H1 (cell line): ENCODE results near the gene ASTN2. TPM values are rescaled to one million over a fixed set of nuclear protein-coding genes. Genes with fewer than 3 reads are reported as not detected.
A peak's percentile ranks its signal among the peaks of the same experiment; 100 is the strongest.

Experiments
- CTCF ChIA-PET: fragments of 300-600 bp; sonication (Branson Sonifier 250); formaldehyde crosslinking; loops from one replicate; lab custom pipeline; 2021; ENCODE audit not compliant: partially characterized antibody; lab: Charles Lee
- POLR2A ChIA-PET: fragments of 300-600 bp; sonication (Branson Sonifier 250); formaldehyde crosslinking; loops from one replicate; lab custom pipeline; 2021; ENCODE audit warnings: inconsistent platforms; ENCODE audit not compliant: partially characterized antibody; lab: Charles Lee
- DNase-seq, 2 experiments: peaks; one replicate each; pipeline versions ENCODE4 v3.0.0 to v3.0.0-alpha.2; 2010 to 2022; ENCODE audit warnings: low spot score in 2 of 2, low read depth in 1 of 2, mixed read lengths in 1 of 2
- FAIRE-seq: peaks from 2 replicates; lab custom pipeline; 2011; peaks lifted over from hg19 to GRCh38; lab: Jason Lieb, UNC
- H2AFZ ChIP-seq: 2 replicates; pipeline ENCODE4 v1.8.1; 2012; ENCODE audit warnings: low read length, inconsistent platforms
- H2AK5ac ChIP-seq: 2 replicates; pipeline ENCODE4 v1.6.1; 2013; ENCODE audit warnings: low read depth, low read length
- H2BK120ac ChIP-seq: replicated peaks from 2 replicates; pipeline ENCODE3; 2013; ENCODE audit warnings: low read depth, low read length, inconsistent platforms
- H2BK12ac ChIP-seq: 2 replicates; pipeline ENCODE4 v1.6.1; 2013; ENCODE audit warnings: low read depth, low read length
- H2BK15ac ChIP-seq: 2 replicates; pipeline ENCODE4 v1.6.1; 2013; ENCODE audit warnings: low read length
- H2BK20ac ChIP-seq: 2 replicates; pipeline ENCODE4 v1.6.1; 2013; ENCODE audit warnings: low read length
- H2BK5ac ChIP-seq: 2 replicates; pipeline ENCODE4 v1.6.1; 2013; ENCODE audit warnings: low read depth, low read length
- H3K14ac ChIP-seq: 2 replicates; pipeline ENCODE4 v1.6.1; 2013; ENCODE audit warnings: inconsistent platforms; ENCODE audit not compliant: insufficient read length
- H3K18ac ChIP-seq: 2 replicates; pipeline ENCODE4 v1.6.1; 2013; ENCODE audit warnings: low read length; ENCODE audit errors: extremely low read depth
- H3K23ac ChIP-seq: 2 replicates; pipeline ENCODE4 v1.6.1; 2013; ENCODE audit warnings: inconsistent platforms; ENCODE audit not compliant: insufficient read length
- H3K23me2 ChIP-seq: 2 replicates; pipeline ENCODE4 v1.6.1; 2013; ENCODE audit warnings: low read depth, low read length
- H3K27ac ChIP-seq: 2 replicates; pipeline ENCODE4 v1.6.1; 2011; ENCODE audit warnings: low read depth, low read length, inconsistent platforms
- H3K27me3 ChIP-seq, 4 experiments: replicated peaks in 1 of 4; 1 replicate in 1 of 4; 2 replicates in 3 of 4; pipeline versions ENCODE4 v1.6.1 to v1.8.1; 2011 to 2013; ENCODE audit warnings: low read length in 3 of 4, mild to moderate bottlenecking in 3 of 4, inconsistent platforms in 2 of 4, mixed read lengths in 2 of 4, moderate library complexity in 1 of 4; ENCODE audit not compliant: control insufficient read depth in 3 of 4, insufficient read depth in 3 of 4; ENCODE audit errors: extremely low read depth in 1 of 4
- H3K36me3 ChIP-seq, 4 experiments: 2 replicates each; pipeline versions ENCODE4 v1.6.1 to v1.8.1; 2011 to 2013; ENCODE audit warnings: mild to moderate bottlenecking in 4 of 4, low read length in 3 of 4, moderate library complexity in 2 of 4, control low read depth in 1 of 4, inconsistent platforms in 1 of 4; ENCODE audit not compliant: insufficient read depth in 4 of 4, control insufficient read depth in 2 of 4
- H3K4ac ChIP-seq: replicated peaks from 2 replicates; pipeline ENCODE3; 2013; ENCODE audit warnings: low read length, low read depth, mixed read lengths, inconsistent platforms; ENCODE audit not compliant: insufficient read length
- H3K4me1 ChIP-seq, 4 experiments: replicated peaks in 1 of 4; 1 replicate in 1 of 4; 2 replicates in 3 of 4; pipeline versions ENCODE4 v1.6.1 to v1.8.1; 2011 to 2013; ENCODE audit warnings: low read length in 3 of 4, inconsistent platforms in 2 of 4, mixed read lengths in 1 of 4; ENCODE audit not compliant: insufficient read depth in 4 of 4, control insufficient read depth in 3 of 4
- H3K4me2 ChIP-seq, 2 experiments: 2 replicates each; pipeline versions ENCODE4 v1.6.1 to v1.8.1; 2011 to 2013; ENCODE audit warnings: low read depth in 2 of 2, low read length in 2 of 2, control low read depth in 1 of 2, inconsistent platforms in 1 of 2, mild to moderate bottlenecking in 1 of 2; ENCODE audit not compliant: insufficient read depth in 1 of 2
- H3K4me3 ChIP-seq, 4 experiments: fragments of 200-600, 300-600 bp in 1 of 4; sonication (generic), shearing (Covaris generic), sonication (Bioruptor Twin) in 1 of 4; 2 replicates each; pipeline versions ENCODE4 v1.5.1 to v1.8.1; 2011 to 2016; ENCODE audit warnings: low read length in 4 of 4, low read depth in 3 of 4, control low read depth in 2 of 4, inconsistent platforms in 2 of 4, mild to moderate bottlenecking in 2 of 4, mixed read lengths in 1 of 4, moderate library complexity in 1 of 4; ENCODE audit not compliant: insufficient read depth in 2 of 4; ENCODE audit errors: extremely low read depth in 1 of 4
- H3K56ac ChIP-seq: replicated peaks from 2 replicates; pipeline ENCODE3; 2013; ENCODE audit warnings: low read depth, mild to moderate bottlenecking, mixed read lengths, low read length, inconsistent platforms; ENCODE audit not compliant: insufficient read length
- H3K79me1 ChIP-seq: 2 replicates; pipeline ENCODE4 v1.6.1; 2013; ENCODE audit warnings: low read depth, low read length, control low read depth
- H3K79me2 ChIP-seq, 2 experiments: 2 replicates each; pipeline versions ENCODE4 v1.6.1 to v1.8.1; 2012 to 2013; ENCODE audit warnings: low read length in 2 of 2, mild to moderate bottlenecking in 2 of 2, inconsistent platforms in 1 of 2; ENCODE audit not compliant: insufficient read depth in 2 of 2, control insufficient read depth in 1 of 2
- H3K9ac ChIP-seq, 4 experiments: replicated peaks in 1 of 4; 1 replicate in 1 of 4; 2 replicates in 3 of 4; pipeline versions ENCODE4 v1.6.1 to v1.8.1; 2011 to 2013; ENCODE audit warnings: low read depth in 3 of 4, low read length in 3 of 4, control low read depth in 2 of 4, mild to moderate bottlenecking in 2 of 4, moderate library complexity in 2 of 4, inconsistent platforms in 1 of 4; ENCODE audit errors: extremely low read depth in 1 of 4
- H3K9me3 ChIP-seq, 2 experiments: 2 replicates each; pipeline versions ENCODE4 v1.6.1 to v1.8.1; 2012 to 2013; ENCODE audit warnings: mild to moderate bottlenecking in 2 of 2, moderate library complexity in 2 of 2, control low read depth in 1 of 2, inconsistent platforms in 1 of 2, low read depth in 1 of 2, low read length in 1 of 2, mixed read lengths in 1 of 2; ENCODE audit not compliant: insufficient read depth in 2 of 2
- H4K20me1 ChIP-seq, 2 experiments: replicated peaks in 1 of 2; 2 replicates each; pipeline versions ENCODE3 to v1.8.1; 2011 to 2013; ENCODE audit warnings: inconsistent platforms in 2 of 2, low read length in 2 of 2, mild to moderate bottlenecking in 1 of 2; ENCODE audit not compliant: insufficient read depth in 2 of 2, control insufficient read depth in 1 of 2
- H4K5ac ChIP-seq: 2 replicates; pipeline ENCODE4 v1.6.1; 2013; ENCODE audit warnings: low read length, low read depth, mixed read lengths, inconsistent platforms; ENCODE audit not compliant: insufficient read length
- H4K8ac ChIP-seq: 2 replicates; pipeline ENCODE4 v1.8.0; 2013; ENCODE audit warnings: mild to moderate bottlenecking, moderate library complexity, low read length, inconsistent platforms; ENCODE audit not compliant: insufficient read depth; ENCODE audit errors: extremely low read depth
- H4K91ac ChIP-seq: replicated peaks from 2 replicates; pipeline ENCODE3; 2013; ENCODE audit warnings: low read length, mixed read lengths, inconsistent platforms; ENCODE audit not compliant: insufficient read length
- CBX5 ChIP-seq: fragments of 300-800, 300-1000 bp; sonication (generic); IDR thresholded peaks from 2 replicates; pipeline ENCODE4 v1.7.1; 2016; ENCODE audit warnings: antibody characterized with exemption, low read length, low read depth
- RBBP5 ChIP-seq: IDR thresholded peaks from 2 replicates; pipeline ENCODE4 v1.7.1; 2012; ENCODE audit warnings: low read depth, mild to moderate bottlenecking, inconsistent platforms, low read length, moderate library complexity, borderline replicate concordance
- WGBS, 2 experiments: shearing (Covaris generic) in 1 of 2; methylation state at CpG; one replicate each; pipeline versions ENCODE4 v1.1.6 to v1.1.7; 2013 to 2015; ENCODE audit warnings: low lambda C conversion rate in 2 of 2, mixed read lengths in 2 of 2, inconsistent platforms in 1 of 2, low coverage in 1 of 2, missing lambda C conversion rate in 1 of 2; ENCODE audit not compliant: insufficient replicate concordance in 2 of 2, insufficient coverage in 1 of 2, insufficient read length in 1 of 2; ENCODE audit errors: extremely low coverage in 1 of 2, missing lambda C conversion rate in 1 of 2; 5-methylcytosine and 5-hydroxymethylcytosine counted together
- polyA plus RNA-seq, 7 experiments: library from polyadenylated mRNA; depleted of rRNA in 3 of 7; stranded (reverse) in 5 of 7; unstranded in 2 of 7; fragments of >200 nt in 5 of 7; fragments of 200-250 nt in 2 of 7; gene quantifications; 1 replicate in 5 of 7; 2 replicates in 1 of 7; 4 replicates in 1 of 7; pipeline versions ENCODE4 v1.2.1 to v1.2.3, GENCODE V29; 2011 to 2013; ENCODE audit warnings: missing spikeins in 2 of 7, mixed read lengths in 2 of 7
- total RNA-seq: library from RNA; stranded (reverse); fragmentation: NEBNext Ultra II Directional; extraction: Animal tissue kit (Norgen Biotek cat#: 25700); gene quantifications from 2 replicates; pipeline ENCODE4 v1.2.1, GENCODE V29; 2021

ASTN2 gene
- total and polyA plus RNA-seq, 2 of the 8 experiments (the other 6 are each of a cell fraction or from before 2014, with no cell fraction given) = 8.2 to 13.7 TPM

DNA sequence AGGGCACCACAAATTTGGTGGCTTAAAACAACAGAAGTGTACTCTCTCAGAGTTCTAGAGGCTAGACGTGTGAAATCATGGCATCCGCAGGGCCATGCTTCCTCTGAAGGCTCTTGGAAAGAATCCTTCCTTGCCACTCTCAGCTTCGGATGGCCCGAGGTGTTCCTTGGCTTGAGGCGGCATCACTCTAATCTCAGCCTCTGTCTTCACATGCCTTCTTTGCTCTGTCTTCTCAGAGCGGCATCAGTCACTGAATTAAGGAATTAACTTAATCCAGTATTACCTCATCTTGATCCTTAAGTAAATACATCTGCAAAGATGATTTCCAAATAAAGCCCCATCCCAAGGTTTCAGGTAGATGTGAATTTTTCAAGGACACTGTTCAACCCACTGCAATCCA is 938.9 kb downstream of the ASTN2 start:
- H2AFZ ChIP-seq = no peak overlapping the region
- ChIA-PET POLR2A (interaction anchor here (1.0 kb wide), 1 partner anchor 9 kb away, joined by 4 read pairs; no protein-coding TSS in a partner anchor), CTCF (interaction anchor here (1.1 to 1.6 kb wide), 2 partner anchors 8 to 326 kb away, joined by 3 read pairs; no protein-coding TSS in a partner anchor)
- H3K27ac ChIP-seq = no peak overlapping the region
- H2BK12ac ChIP-seq = peak overlapping the region; percentile 60
- H3K56ac ChIP-seq = no peak overlapping the region
- H2AK5ac ChIP-seq = 0 out of 2 replicates have a peak overlapping the region, but pooled peaks have one; percentile 78
- H3K9ac ChIP-seq = no peak overlapping the region
- no peaks in the 10 kb centered on the region for H3K27me3 ChIP-seq
- H4K20me1 ChIP-seq = no peaks in the 10 kb centered on the region
- H3K79me1 ChIP-seq = no peaks in the 10 kb centered on the region
- no peaks in the 10 kb centered on the region for H3K9me3 ChIP-seq
- FAIRE-seq = no peak
- H3K23me2 ChIP-seq = no peaks in the 10 kb centered on the region
- no peak overlapping the region for H2BK120ac ChIP-seq
- no peak overlapping the region for H3K18ac ChIP-seq
- H3K4me2 ChIP-seq = no peak overlapping the region
- 0 out of 2 replicates have a peak overlapping the region, but pooled peaks have one; percentile 25 for H2BK15ac ChIP-seq
- no peaks in the 10 kb centered on the region for H3K36me3 ChIP-seq
- no peak overlapping the region for H3K4me3 ChIP-seq
- 81% methylated on average over 6 of the region's 6 CpGs; no CpG with 5 or more reads in 1 of the 2 experiments for WGBS, 2 experiments
- H4K5ac ChIP-seq = no peak overlapping the region
- no peak overlapping the region for H3K4ac ChIP-seq
- no peak overlapping the region for H3K23ac ChIP-seq
- H3K14ac ChIP-seq = no peak overlapping the region
- H3K79me2 ChIP-seq = no peaks in the 10 kb centered on the region
- no peak for TF ChIP-seq CBX5
- TF ChIP-seq RBBP5 = no peak
- DNase-seq = no peak
- peaks cover 6 to 14% (median 13%) of the 10 kb centered on the region in 4 experiments for H3K4me1 ChIP-seq
- no peak overlapping the region for H4K8ac ChIP-seq
- no peak overlapping the region for H4K91ac ChIP-seq
- no peak overlapping the region; the same call in 1 of the 2 replicates for H2BK5ac ChIP-seq
- H2BK20ac ChIP-seq = 0 out of 2 replicates have a peak overlapping the region, but pooled peaks have one; percentile 50
